Right renal pelvis (tissue), 4 donors: ENCODE data around the gene ZNF77. TPM values are rescaled to one million over a fixed set of nuclear protein-coding genes. Genes with fewer than 3 reads are reported as not detected.
"Not testable (repeated sequence)": the region's sequence is repeated elsewhere in the genome, so short reads cannot be mapped to it uniquely, and the experiment has no call there.

Source experiments
- DNase-seq, 4 donors: peaks; one replicate each; pipeline ENCODE4 v3.0.0-alpha.2; 2013; ENCODE audit warnings: low read depth in 4 of 4, low spot score in 3 of 4, missing footprints in 1 of 4
- polyA plus RNA-seq, 4 donors: library from polyadenylated mRNA; unstranded; fragments of 120-200 nt; gene quantifications; one replicate each; pipeline ENCODE4 v1.2.1, GENCODE V29; 2013; ENCODE audit not compliant: insufficient read length in 4 of 4

ZNF77 gene
- polyA plus RNA-seq, 4 donors: 6.8 to 8.7 (median 7.9) TPM

DNA sequence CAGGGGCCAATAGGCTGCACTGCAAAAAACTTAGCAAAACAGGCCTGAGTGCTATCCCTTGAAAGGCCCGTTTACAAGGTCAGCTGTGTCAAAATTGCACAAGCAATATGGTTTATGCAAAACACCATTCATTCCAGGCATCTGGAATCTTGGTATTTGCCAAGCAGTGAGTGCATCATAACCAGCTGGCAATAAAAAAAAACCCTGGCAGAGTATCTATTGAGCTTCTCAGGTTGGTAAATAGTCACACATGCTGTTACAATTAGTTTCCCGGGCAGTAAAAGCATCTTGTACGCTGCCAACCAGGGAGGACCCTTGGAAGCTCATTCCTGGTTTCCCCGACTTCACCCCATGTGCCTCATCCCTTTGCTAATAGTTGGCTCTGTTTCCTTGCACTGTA is 21.3 kb downstream of the ZNF77 start:
- no peak for DNase-seq

DNA sequence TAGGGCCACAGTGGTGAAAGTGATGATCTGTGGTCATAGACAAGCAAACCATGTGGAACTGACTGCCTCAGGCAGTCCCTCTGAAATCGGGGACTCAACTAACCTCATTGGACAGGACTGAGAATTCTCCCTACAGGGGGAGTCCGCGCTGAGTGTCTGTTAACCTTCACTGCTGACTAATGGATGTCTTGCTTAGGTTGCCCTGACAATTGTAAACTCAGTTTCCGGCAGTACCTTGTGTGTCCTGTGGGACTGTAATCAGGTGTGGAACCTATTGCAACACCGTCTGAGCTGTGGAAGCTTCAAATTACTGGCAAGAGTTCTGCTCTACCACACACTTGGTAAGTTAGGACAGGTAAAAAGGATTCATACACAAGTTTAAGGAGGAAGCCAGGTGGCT is 21.8 kb downstream of the ZNF77 start:
- DNase-seq: no peak

- no peak for DNase-seq
Observed at GRCh38 chr19:2917275-2918184, 27.2 kb downstream of the ZNF77 start.

GRCh38 chr19:2912306-2912705 is 32.5 kb downstream of the ZNF77 start:
- no peak for DNase-seq

DNA sequence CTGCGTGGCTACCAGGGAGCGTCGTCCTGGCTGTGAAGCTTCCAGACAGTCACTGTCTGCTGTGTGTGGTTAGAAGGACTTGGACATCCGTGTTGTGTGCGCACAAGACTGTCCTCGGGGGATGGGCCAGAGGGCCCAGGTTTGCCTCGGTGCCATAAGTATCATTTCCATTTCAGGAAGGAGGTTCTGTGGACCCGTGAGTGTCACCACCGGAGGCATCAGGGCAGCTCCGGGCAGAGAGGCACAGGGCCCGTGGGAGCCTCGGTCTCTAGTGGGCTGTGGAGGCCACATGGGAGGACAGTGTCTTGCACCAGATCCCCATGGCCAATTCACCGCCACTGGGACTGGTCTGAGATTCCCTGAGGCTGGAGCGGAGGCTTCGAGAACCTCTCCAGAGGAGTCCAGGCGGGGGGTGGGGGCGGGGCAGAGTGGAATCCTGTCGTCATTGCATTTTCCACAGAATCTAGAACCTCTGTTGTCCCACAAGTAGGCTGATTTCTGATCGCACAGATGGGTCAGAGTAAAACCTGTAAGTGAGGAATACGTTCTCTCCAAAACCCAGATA is 38.1 kb downstream of the ZNF77 start:
- DNase-seq: no peak

- DNase-seq: no peak
Observed at GRCh38 chr19:2905918-2906519, 38.8 kb downstream of the ZNF77 start.

- DNase-seq: not testable (repeated sequence)
Observed at GRCh38 chr19:2903326-2903725, 41.4 kb downstream of the ZNF77 start.

DNA sequence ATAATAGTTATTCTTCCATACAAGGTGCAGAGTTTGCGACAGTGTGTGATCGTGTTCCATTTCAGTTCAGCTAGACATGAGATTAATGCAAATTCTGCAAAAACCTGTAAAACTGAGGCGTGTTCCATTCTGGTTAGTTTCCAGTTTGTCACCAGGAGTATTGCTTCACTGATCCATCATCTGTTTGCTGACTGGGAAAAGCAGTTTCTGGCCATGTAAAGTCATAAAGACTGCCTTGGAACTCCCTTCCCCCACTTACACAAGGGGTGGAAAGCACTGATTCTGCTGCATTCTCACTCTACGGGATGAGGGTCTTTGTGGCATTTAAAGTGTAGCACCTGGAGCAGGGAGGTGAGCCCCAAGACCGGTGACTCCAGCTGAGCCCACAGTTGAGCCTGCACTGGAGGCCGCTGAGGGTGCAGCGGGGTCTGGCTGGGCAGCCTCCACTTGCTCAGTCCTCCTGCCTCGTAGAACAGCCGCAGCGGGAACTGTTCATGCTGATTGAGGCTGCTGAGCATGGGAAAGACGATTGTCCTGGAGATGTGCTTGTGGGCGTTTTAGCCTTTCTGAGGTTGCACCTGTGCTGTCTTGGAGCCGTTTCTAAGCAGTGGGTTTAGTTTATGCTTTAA is 42.1 kb downstream of the ZNF77 start:
- no peak for DNase-seq

GRCh38 chr19:2900296-2901252 is 44.2 kb downstream of the ZNF77 start, which contains the start of gene ZNF57:
Gene ZNF57, plus strand, starts transcription at chr19:2900928. Its CDS starts 118 bp downstream, at chr19:2901046.
- DNase-seq: peak; percentile 96 to 98 (median 96)

- DNase-seq: no peak
Observed at GRCh38 chr19:2896694-2897093, 48.1 kb downstream of the ZNF77 start.

DNA sequence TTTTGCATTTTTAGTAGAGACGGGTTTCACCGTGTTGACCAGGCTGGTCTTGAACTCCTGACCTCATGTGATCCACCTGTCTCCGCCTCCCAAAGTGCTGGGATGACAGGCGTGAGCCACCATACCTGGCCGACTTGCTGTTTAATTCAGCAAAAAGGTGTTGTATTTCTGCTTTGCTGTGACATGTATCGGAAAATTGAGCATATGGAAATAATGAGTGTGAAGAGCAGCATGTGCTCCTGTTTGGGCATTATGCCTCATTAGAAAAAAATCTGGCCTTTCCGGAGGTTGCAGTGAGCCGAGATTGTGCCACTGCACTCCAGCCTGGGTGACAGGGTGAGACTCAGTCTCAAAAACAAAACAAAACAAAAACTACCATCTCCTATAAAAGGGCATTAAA is 54.2 kb downstream of the ZNF77 start:
- DNase-seq: not testable (repeated sequence)

DNA sequence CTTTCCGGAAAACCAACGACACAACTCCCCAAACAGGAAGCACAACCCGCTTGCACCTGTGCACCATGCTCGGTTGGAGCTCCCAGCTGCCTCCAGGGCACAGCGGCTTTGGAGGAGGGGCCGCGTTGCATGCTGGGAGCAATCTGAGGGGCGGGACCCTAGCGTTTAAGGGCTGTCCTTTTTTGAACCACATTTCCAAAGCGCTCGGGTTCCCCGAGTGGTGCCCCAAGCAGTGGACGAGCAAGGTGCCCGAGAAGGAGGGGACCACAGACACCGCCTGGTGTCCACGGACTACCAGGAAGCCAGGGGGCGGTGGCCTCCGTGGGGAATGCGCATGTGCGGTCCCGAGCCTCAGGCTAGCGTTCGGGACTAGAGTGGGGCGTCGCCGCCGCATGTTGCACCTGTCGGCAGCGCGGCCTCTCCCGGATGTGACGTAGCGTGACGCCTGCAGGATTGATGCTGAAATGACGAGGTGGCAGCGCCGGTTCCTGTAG is 56.0 kb downstream of the ZNF77 start:
- no peak for DNase-seq

- DNase-seq: peak; percentile 48 to 67 (median 56)
Observed at GRCh38 chr19:2887391-2887914, 57.3 kb downstream of the ZNF77 start.

DNA sequence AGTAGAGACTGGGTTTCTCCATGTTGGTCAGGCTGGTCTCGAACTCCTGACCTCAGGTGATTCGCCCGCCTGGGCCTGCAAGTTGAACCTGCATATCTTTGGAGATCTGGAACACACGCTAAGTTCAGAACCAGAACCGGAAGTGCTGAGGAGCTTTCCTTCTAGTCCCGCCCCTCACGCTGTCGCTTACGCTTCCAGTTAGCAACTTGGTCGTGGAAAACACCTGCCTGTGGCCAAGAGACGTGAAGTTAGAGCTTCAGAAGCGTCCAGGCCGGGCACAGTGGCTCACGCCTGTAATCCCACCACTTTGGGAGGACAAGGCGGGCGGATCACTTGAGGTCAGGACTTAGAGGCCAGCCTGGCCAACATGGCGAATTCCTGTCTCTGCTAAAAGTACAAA is 59.0 kb downstream of the ZNF77 start:
- no peak for DNase-seq

DNA sequence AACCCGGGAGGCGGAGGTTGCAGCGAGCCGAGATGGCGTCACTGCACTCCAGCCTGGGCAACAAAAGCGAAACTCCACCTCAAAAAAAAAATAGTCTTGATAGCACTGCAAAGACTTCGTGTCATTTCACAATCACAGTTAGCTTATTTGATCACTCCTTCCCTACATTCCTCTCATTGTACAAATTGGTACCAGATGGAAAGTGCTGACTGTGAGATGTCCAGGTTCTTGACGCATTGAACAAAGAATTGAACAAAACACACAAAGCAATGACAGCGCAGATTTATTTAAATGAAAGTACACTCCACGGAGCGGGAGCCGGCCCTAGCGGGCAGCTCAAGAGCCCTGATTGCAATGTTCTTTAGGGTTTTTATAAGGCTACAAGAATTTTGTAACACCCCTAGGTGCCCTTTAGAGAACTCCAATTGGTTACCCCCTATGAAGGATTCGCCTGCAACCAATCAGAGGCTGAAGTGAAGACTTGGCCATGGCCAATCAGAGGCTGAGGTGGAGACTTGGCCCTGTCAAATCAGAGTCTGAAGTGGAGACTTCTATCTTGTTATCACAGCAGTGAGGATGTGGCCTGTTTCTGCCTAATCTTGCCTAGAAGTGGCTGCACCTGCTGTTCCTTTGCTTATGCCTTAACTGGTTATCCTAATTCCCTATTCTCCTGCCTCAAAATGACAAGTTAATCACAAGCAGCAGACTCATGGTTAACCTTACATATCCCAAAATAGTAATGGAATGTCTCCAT is 60.9 kb downstream of the ZNF77 start:
- DNase-seq: no peak
